DMS 273 treated with DMSO at 0.1 percent for 48 hours (cell line): ENCODE data around the gene KLHL2.
"Not testable (repeated sequence)": the region's sequence is repeated elsewhere in the genome, so short reads cannot be mapped to it uniquely, and the experiment has no call there.

Experiments used
- DNase-seq: peaks from one replicate; lab custom pipeline; 2025; lab: John Stamatoyannopoulos, UW

Gene KLHL2, protein sequence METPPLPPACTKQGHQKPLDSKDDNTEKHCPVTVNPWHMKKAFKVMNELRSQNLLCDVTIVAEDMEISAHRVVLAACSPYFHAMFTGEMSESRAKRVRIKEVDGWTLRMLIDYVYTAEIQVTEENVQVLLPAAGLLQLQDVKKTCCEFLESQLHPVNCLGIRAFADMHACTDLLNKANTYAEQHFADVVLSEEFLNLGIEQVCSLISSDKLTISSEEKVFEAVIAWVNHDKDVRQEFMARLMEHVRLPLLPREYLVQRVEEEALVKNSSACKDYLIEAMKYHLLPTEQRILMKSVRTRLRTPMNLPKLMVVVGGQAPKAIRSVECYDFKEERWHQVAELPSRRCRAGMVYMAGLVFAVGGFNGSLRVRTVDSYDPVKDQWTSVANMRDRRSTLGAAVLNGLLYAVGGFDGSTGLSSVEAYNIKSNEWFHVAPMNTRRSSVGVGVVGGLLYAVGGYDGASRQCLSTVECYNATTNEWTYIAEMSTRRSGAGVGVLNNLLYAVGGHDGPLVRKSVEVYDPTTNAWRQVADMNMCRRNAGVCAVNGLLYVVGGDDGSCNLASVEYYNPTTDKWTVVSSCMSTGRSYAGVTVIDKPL

DNA sequence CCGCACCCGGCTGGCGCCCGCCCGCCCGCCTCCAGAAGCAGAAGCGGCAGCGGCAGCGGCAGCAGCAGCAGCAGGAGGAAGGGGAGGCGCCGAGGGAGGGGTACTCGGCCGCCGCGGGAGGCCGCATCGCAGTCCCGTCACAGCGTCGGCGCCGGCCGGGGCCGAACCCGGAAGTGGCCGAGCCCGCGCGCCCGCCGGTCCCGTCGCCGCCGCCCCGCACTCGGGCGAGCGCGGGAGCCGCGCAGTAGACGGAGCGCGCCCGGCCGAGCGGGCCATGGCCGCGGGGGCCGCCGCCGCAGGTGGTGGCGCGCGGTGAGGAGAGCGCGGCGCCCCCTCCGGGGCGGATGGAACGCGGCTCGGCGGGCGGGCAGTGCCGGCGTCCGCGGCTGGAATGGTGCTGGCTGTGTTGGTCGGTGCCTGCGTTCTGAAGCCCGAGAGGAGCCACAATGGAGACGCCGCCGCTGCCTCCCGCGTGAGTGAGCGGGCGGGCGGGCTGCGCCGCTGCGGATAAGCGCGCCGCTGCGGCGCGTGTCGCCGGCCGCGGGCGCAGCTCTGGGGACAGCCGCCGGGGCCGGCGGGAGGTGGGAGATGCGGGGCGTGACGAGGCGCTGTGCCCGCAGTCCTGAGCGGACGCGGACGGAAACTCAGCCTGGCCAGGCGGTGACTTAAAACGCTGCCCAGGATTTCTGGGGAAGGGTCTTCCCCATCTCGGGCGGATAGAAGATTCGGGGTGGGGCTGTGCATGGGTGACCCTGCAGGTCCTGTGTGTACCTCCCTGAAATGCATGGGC, at the start of gene KLHL2:
Gene KLHL2 (plus strand): TSS at position 131 of the 790 bp plus-strand sequence. CDS start 316 bp downstream, at position 447.
- peak; percentile 5 for DNase-seq

DNA sequence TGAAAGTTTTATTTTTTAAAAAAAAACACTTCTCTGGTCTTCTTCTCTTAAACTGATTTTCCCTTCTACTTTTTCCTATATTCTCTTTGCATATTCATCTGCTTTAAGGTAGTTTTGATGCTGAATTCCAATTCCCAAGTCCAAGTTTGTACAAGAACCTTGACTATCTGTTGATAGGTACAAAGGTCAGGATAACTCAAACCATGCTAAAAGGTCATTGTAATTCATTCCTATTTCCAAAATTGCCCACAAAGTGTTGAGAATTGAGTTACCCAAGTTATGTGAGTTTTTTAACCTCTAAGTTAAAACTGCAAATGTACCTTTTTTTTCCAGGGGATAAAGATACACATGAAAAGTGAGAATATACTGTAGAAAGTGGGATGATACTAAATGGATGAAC, 48.6 kb upstream of the KLHL2 start:
- no peak for DNase-seq

DNA sequence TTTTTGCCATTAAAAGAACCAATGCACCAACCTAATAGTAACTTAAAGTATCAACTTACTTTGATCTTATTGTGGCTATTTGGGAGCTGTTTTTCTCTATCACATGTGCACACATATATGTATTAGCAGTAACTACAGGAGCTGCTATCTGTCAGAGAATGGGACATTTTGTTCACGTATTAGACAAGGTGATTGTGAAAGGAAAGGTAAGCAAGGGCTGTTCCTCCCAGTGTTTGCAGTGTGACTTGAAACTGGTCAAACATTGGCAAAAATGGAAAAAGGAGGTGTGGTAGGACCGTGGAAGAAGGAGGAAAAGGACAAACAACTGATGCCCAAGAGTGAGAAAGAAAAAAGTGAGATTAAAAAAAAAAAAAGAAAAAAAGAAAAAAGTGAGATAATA, 43.1 kb upstream of the KLHL2 start:
- no peak for DNase-seq

DNA sequence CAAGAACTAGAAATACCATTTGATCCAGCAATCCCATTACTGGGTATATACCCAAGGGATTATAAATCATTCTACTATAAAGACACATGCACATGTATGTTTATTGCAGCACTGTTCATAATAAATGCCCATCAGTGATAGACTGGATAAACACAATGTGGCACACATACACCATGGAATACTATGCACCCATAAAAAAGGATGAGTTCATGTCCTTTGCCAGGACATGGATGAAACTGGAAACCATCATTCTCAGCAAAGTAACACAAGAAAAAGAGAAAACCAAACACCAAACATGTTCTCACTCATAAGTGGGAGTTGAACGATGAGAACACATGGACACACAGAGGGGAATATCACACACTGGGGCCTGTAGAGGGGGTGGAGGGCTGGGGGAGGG, 40.5 kb upstream of the KLHL2 start:
- DNase-seq: not testable (repeated sequence)

DNA sequence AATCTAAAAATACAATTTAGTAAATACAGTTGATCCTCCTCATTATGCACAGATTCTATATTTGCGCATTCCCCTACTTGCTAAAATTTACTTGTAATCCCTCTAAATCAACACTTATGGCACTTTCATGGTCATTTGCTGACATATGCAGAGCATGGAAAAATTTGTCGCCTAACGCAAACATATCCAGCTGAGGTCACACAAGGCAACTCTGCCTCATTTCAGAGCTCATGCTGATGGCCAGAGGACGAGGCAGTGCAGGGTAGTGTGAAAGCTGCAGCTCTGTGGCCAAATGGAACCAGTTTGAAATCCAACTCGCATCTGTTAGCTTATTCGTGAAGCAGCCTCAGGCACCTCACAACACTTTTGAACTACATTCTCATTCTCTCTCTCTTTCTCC, 39.7 kb upstream of the KLHL2 start:
- no peak for DNase-seq

DNA sequence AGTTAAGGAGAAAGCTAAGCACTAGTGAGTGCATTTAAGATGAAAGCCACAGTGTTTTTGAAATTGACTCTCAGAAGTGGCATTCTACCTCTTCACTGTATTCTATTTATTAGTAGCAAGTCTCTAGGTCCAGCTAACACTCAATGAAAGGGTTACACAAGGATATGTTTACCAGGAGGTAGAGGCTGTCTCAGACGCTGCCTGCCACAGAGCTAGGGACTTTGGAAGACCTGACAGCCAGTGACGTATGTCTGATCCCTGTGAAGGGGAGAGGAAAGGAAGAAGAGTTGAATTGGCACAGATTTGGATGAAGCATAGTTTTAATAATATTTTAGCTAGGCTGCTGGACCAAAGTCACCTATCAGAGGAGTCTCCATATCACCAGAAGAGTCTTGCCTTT, 36.5 kb upstream of the KLHL2 start:
- DNase-seq: no peak

DNA sequence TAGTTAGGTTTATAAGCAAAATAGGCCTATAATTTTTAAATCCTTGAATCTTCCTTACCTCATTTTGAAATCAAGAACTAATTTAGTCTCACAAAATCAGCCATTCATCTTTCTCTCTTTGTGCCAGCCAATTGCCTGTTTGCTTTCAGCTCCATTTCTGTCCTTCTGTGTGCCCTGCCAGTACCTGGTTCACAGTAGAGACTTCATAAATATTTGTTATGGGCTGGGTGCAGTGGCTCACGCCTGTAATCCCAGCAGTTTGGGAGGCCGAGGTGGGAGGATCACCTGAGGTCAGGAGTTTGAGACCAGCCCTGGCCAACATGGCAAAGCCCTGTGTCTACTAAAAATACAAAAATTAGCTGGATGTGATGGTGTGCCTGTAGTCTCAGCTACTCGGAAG, 31.9 kb upstream of the KLHL2 start:
- DNase-seq: not testable (repeated sequence)

DNA sequence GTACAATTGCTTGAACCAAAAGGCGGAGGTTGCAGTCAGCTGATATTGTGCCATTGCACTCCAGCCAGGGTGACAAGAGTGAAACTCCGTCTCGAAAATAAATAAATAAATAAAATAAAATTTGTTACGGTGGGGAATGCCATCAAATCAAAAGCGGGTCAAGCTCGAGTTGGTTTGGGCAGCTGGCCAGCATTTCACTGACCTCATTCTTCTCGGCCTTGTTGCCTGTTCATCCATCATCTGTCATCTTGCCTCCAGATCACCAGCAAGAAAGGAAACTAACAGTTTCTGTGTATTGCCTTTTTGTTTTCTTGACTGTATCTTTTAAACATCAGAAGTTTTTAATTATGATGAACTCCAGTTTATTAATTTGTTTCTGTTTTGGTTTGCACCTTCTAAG, 31.5 kb upstream of the KLHL2 start:
- DNase-seq: no peak

DNA sequence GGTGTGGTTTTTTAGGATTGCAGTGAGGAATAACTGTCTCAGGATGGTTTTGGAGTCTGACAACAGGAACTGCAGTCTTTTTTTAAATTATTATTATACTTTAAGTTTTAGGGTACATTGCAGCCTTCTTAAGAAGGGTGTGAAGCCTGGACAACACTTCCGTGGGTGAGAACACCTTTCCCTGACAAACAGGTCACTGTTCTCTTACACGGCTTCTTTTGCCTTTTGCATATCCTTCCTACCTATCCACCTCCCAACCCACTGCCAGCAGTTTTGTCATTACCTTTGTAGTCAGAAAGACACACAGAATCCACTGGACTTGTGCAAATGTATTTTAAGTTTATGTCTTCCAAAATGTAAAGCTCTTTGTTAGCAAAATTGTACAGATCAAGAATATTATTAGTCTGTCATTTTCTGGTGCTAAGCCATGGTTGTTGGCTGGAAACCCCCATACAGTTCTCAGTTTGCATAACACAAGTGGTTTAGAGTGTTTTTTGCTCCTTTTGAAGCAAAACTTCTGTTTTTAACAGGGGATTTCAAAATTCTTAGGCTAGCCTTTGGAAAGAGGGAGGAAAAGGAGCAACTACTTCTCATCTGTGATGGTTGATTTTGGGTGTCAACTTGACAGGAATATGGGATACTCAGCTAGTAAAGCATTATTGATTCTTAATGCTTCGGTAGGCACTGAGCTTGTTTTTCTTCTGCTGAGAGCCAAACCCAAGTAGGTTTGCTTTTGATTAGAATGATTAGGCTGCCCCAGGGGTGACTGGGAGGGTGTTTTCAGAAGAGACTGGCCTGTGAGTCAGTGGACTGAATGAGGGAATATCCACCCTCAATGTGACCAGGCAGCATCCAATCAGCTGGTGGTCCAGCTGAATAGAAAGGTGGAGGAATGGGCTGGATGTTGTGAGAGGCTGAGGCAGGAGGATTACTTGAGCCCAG, 29.4 kb upstream of the KLHL2 start:
- DNase-seq: no peak

DNA sequence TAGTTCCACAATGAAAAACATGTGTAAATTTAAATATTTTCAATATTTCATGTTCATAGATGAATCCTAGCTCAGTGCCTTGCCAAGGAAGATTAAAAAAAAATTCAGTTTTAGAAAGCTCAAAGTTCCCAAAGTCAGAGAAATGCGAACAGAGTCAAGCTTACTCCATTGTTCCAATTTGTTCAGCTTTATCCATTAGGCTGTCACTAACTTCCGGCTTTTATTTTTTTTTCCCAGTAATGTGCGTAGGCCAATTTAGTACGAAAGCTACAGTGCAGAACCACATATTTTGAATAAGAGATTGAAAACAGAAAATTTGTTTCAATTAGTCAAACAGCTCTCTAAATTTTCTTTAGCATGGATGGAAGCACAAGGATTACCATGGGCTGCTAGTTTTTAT, 23.1 kb upstream of the KLHL2 start:
- no peak for DNase-seq

DNA sequence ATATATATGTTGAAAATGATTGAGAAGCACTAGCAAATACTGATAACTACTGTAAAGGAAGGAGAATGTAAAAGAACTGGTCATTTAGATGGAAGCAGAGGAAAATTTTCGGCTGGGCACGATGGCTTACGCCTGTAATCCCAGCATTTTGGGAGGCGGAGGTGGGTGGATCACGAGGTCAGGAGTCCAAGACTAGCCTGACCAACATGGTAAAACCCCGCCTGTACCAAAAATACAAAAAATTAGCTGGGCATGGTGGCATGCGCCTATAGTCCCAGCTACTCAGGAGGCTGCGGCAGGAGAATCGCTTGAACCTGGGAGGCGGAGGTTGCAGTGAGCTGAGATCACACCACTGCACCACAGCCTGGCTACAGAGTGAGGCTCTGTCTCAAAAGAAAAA, 22.4 kb upstream of the KLHL2 start:
- DNase-seq: not testable (repeated sequence)

DNA sequence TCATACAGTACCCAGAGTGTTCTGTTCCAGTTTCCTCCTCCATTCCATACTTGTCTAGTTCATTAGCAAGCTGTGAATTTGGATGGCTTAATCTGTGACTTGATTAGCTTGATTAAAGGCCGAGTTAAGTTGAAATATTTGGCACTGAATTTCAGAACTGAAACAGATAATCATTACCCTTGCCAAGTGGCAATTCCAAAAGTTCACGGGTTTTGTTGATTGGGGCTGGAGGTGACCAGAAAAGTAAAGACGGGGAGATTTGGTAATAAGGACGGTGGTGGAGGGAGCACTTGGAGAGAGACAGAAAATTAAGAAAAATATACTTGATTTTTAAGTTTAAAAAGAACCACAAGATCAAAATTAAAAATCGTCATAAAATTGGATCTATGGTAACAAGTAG, 21.9 kb upstream of the KLHL2 start:
- no peak for DNase-seq

DNA sequence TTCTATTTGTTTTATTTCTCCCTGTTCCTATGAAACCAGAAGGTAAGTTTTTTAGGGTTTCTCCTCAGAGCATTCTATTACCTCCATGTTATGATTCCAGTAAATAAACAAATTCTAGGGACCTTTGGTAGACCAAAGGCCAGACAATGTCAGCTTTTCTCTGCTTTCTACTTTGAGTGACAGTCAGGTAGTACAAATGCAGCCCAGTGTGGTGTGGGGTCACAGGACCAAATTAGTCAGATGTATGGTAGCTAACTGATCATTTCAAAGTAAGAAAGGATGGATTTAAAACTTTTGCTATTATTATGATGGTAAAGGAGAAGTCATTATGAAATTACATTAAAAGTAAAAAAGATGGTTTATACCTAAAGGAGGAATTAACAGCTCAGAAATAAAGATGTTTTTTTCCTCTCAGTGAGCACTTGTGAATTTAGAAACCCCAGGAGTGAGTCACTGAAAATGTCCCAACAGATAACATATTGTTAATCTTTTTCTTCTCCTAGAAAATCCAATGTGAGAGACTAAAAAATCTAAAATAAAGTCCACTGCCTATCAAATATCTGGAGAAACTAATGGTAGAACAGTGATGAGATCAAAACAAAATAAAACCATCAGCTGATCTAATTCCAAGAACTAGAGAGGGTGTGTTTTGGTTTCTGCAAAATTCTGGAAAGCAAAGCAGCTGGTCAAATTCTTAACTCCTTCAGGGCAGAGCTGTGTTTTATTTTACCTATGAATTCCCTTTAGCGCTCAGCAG, 16.6 kb upstream of the KLHL2 start:
- no peak for DNase-seq

DNA sequence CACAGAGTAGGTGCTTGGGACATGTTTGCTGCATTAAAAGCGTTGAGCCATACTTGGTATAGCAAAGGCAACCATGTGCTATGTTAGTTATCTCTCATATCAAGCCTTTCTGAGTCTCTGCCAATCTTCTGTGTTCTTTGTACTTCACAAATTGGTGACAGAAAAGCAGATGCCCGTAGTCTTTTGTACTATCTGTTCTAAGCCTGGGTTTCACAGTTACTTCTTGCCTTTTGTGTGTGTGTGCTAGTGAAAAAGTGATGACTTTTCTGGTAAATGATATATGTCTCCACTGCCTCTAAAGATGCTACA, 16.1 kb upstream of the KLHL2 start:
- no peak for DNase-seq

DNA sequence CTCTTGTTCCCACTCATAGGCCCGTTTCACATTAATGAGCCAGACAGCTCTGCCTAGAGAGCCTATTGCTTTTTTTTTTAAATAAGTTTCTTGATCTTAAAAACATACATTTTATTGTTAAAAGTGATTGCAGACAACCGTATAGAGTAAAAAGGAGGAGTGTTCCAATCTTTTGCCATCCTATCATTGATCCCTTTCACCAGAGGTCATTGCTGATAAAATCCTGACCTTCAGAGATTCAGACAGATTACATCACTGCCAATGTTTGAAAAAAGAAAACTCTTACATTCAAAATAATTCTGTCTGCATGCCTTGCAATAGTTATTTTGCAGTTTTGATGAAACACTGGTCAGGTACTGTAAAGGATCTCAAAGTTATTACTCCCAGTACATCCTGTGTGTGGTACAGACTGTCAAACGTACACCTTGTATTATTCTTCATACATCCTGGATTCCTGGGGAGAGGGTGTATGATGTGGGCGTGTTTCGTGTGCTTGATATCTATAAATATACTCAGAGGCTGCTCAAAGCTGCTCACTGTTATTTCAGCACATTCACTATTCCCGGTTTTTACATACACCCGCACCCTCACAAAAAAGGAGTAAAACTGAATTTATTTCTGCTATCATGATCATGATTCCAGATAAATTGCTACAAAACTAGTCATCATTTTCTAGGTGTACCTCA, 15.4 kb upstream of the KLHL2 start:
- DNase-seq: no peak

DNA sequence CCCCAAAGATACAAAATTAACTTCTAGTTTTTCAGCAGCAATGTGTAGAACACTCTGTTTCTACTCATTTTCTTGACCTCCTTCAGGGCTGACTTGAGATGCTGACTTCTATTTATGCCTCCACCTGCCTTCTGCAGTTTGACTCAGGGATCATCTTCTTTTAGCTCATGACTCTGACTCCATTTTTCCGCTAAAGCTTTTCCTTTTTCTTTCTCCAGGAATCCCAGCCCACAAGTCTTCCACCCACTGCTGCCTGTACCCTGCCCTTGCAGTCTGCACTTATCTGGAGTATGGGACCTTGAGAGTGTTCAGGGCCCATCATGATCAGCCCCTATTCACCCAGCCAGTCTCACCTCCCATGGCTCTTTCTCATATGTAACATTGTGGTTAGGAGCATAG, 14.9 kb upstream of the KLHL2 start:
- DNase-seq: no peak

DNA sequence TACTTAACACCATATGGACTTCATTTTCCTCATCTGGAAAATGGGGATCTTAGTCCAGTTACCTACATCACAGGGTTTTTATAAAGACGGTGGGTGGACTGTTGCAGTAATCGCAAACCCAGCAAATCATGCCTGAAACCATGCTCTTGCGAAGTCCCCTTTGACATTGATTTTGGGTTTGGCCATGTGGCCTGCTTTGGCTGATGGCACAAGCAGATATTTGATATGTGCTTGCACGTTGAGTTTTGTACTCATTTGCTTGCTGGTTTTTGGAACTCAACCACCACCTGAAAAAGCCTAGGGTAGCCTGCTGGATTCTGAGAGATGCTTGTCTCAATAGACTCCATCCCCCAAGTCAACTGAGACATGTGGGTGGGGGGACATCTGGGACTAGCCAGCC, 14.4 kb upstream of the KLHL2 start:
- DNase-seq: no peak

DNA sequence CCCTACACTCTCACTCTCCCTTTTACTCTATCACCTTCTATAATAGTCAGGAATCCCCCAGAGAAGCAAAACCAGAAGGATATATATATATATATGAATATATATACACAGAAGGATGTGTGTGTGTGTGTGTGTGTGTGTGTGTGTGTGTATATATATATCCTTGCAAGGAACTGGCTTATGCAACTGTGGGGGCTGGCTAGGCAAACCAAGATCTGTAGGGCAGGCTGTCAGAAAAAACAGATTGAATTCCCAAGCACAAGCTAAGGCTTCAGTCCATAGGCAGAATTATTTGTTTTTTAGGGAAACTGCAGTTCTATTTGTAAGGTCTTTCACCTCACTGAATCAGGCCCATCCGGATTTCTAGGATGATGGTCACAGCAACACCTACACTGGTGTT, 13.0 kb upstream of the KLHL2 start:
- no peak for DNase-seq

DNA sequence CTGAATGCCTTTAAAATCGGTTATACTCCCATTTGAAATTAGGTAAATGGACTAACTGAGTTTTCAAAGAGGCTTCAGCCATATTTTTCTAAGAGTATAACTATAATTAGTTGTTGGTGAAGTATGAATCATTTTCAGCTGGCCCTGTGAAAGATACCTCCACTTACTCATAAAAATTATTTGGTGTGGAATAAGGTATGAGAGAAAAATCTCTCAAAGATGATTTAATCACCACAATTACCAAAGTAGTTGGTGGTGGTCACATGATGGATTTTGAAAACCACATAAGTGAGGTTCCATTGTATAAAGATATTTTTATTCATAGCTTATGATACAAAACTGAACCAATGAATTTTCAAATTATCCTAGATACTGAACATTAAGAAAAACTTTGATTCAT, 9.0 kb upstream of the KLHL2 start:
- DNase-seq: no peak

DNA sequence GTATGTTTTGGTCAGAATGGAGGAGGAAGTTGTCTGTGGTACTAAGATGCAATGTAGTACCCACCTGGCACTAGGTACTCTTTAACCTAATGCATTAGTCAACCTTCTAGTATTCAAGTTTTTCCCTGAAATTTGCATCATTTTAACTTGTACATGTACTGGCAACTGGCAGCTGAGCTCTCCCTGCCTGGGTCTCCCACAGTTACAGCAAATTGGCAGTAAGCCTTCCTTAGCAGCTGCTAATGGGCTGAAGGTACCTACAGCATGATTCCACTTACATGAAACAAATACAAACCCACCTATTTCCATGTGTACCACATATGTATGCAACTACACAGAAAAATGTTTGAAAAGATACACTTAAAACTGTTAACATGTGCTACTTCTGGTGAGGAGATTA, 8.1 kb upstream of the KLHL2 start:
- no peak for DNase-seq

DNA sequence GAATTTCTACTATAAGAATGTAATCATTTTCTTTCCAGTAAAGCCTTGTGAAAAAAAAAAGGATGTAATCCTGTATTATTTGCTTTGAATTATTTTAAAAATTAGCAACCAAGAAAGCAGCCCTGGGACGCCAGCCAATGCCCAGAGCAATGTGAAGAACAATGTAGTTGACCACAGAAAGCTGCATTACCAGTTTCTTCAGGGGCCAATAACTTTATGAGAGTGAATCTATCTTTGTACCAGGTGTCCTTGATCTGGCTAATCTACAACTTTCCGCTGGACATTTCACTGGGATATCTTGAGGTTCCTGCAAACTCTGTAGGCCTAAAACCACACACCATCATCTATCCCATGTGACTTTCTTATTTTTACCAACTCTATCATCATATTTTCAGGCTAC, 7.6 kb upstream of the KLHL2 start:
- no peak for DNase-seq
